Measurements from ENCODE around the gene GNRH2. TPM values are rescaled to one million over a fixed set of nuclear protein-coding genes. Genes with fewer than 3 reads are reported as not detected.

The GNRH2 gene
- total RNA-seq, 1 donor from 2014 or later = 1.4 TPM

DNA sequence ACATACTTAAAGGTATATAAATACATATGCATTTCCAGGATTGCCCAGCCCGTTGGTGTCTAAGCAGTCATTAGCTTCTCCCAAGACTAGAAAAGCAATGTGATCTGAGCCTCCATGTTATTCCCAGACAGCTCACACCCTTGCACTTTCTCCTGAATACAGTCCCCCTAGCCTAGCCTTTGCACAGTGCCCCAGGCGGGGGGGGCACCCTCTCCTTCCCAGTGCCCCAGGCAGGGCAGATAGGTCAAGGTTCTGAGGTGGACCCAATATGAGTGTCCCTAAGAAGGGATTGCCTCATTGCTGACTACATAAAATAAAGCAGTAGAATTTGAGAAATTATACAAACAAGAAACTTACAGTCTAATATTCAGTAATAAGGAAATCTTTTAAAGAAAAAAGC is 15.4 kb upstream of the GNRH2 start:
- no peak overlapping the region for H3K4me3 ChIP-seq (ENCODE audit: insufficient read depth, low read depth, low read length)
- H3K4me2 ChIP-seq (ENCODE audit: low read length) = no peak overlapping the region
- H3K27ac ChIP-seq (ENCODE audit: low read depth, low read length) = no peak overlapping the region
- no peak overlapping the region for H3K27ac Mint-ChIP-seq (ENCODE audit: unreplicated experiment)
- no peak overlapping the region for H3K9ac ChIP-seq (ENCODE audit: low read length)
- DNase-seq (ENCODE audit: low read depth) (no peak), FAIRE-seq (no peak)
- no peaks in the 10 kb centered on the region for H3K9me3 ChIP-seq (ENCODE audit: insufficient read depth, low read depth, low read length)
- no peaks in the 10 kb centered on the region for H3K27me3 ChIP-seq (ENCODE audit: insufficient read depth, low read length)
- no peak for TF ChIP-seq EZH2 (IDR thresholded peaks at IDR 0.05; ENCODE audit: insufficient read depth, low read length)
- TF ChIP-seq, protein P1, sequence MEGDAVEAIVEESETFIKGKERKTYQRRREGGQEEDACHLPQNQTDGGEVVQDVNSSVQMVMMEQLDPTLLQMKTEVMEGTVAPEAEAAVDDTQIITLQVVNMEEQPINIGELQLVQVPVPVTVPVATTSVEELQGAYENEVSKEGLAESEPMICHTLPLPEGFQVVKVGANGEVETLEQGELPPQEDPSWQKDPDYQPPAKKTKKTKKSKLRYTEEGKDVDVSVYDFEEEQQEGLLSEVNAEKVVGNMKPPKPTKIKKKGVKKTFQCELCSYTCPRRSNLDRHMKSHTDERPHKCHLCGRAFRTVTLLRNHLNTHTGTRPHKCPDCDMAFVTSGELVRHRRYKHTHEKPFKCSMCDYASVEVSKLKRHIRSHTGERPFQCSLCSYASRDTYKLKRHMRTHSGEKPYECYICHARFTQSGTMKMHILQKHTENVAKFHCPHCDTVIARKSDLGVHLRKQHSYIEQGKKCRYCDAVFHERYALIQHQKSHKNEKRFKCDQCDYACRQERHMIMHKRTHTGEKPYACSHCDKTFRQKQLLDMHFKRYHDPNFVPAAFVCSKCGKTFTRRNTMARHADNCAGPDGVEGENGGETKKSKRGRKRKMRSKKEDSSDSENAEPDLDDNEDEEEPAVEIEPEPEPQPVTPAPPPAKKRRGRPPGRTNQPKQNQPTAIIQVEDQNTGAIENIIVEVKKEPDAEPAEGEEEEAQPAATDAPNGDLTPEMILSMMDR (IDR thresholded peaks at IDR 0.05; ENCODE audit: insufficient read depth, low read depth, low read length) = no peak
- no peaks in the 10 kb centered on the region for H3K79me2 ChIP-seq (ENCODE audit: insufficient read depth, low read length)
- H3K9me3 Mint-ChIP-seq (ENCODE audit: unreplicated experiment) = no peaks in the 10 kb centered on the region
- peaks cover 37% of the 10 kb centered on the region for H3K36me3 ChIP-seq (ENCODE audit: insufficient read depth, low read length)
- H3K4me1 Mint-ChIP-seq (ENCODE audit: low read depth, unreplicated experiment) = peaks cover 1% of the 10 kb centered on the region
- no peak overlapping the region for H2AFZ ChIP-seq (ENCODE audit: low read depth, low read length)
- no peaks in the 10 kb centered on the region for H3K27me3 Mint-ChIP-seq (ENCODE audit: low read depth, unreplicated experiment)
- H3K36me3 Mint-ChIP-seq (ENCODE audit: low read depth, unreplicated experiment) = peaks cover 32% of the 10 kb centered on the region
- H3K4me3 Mint-ChIP-seq (ENCODE audit: unreplicated experiment) = no peak overlapping the region
- no peaks in the 10 kb centered on the region for H3K4me1 ChIP-seq (ENCODE audit: insufficient read depth, low read length)
- H4K20me1 ChIP-seq (ENCODE audit: insufficient read depth, low read length) = no peaks in the 10 kb centered on the region

GRCh38 chr20:3031524-3032147 is 11.8 kb upstream of the GNRH2 start:
- H3K27ac Mint-ChIP-seq (ENCODE audit: unreplicated experiment) = no peak overlapping the region
- peaks cover 32% of the 10 kb centered on the region for H3K36me3 Mint-ChIP-seq (ENCODE audit: low read depth, unreplicated experiment)
- no peak overlapping the region for H2AFZ ChIP-seq (ENCODE audit: low read depth, low read length)
- no peak for DNase-seq (ENCODE audit: low read depth)
- H3K9ac ChIP-seq (ENCODE audit: low read length) = no peak overlapping the region
- no peaks in the 10 kb centered on the region for H3K27me3 Mint-ChIP-seq (ENCODE audit: low read depth, unreplicated experiment)
- no peaks in the 10 kb centered on the region for H3K4me1 Mint-ChIP-seq (ENCODE audit: low read depth, unreplicated experiment)
- H3K9me3 Mint-ChIP-seq (ENCODE audit: unreplicated experiment) = no peaks in the 10 kb centered on the region
- TF ChIP-seq, protein P1 (IDR thresholded peaks at IDR 0.05; ENCODE audit: insufficient read depth, low read depth, low read length) = no peak
- TF ChIP-seq EZH2 (IDR thresholded peaks at IDR 0.05; ENCODE audit: insufficient read depth, low read length) = no peak
- no peak overlapping the region for H3K4me3 Mint-ChIP-seq (ENCODE audit: unreplicated experiment)
- H3K4me3 ChIP-seq (ENCODE audit: insufficient read depth, low read depth, low read length) = no peak overlapping the region
- H3K9me3 ChIP-seq (ENCODE audit: insufficient read depth, low read depth, low read length) = no peaks in the 10 kb centered on the region
- no peak overlapping the region for H3K4me2 ChIP-seq (ENCODE audit: low read length)
- H3K36me3 ChIP-seq (ENCODE audit: insufficient read depth, low read length) = peaks cover 32% of the 10 kb centered on the region
- no peaks in the 10 kb centered on the region for H3K27me3 ChIP-seq (ENCODE audit: insufficient read depth, low read length)
- no peak for FAIRE-seq
- no peaks in the 10 kb centered on the region for H3K79me2 ChIP-seq (ENCODE audit: insufficient read depth, low read length)
- H3K27ac ChIP-seq (ENCODE audit: low read depth, low read length) = no peak overlapping the region
- no peaks in the 10 kb centered on the region for H3K4me1 ChIP-seq (ENCODE audit: insufficient read depth, low read length)
- H4K20me1 ChIP-seq (ENCODE audit: insufficient read depth, low read length) = no peaks in the 10 kb centered on the region

GRCh38 chr20:3032624-3033023 is 10.8 kb upstream of the GNRH2 start:
- H3K27ac ChIP-seq (ENCODE audit: low read depth, low read length) = no peak overlapping the region
- H3K36me3 Mint-ChIP-seq (ENCODE audit: low read depth, unreplicated experiment) = peaks cover 26% of the 10 kb centered on the region
- H4K20me1 ChIP-seq (ENCODE audit: insufficient read depth, low read length) = no peaks in the 10 kb centered on the region
- H3K27me3 ChIP-seq (ENCODE audit: insufficient read depth, low read length) = no peaks in the 10 kb centered on the region
- no peak overlapping the region for H3K9ac ChIP-seq (ENCODE audit: low read length)
- H2AFZ ChIP-seq (ENCODE audit: low read depth, low read length) = no peak overlapping the region
- H3K27ac Mint-ChIP-seq (ENCODE audit: unreplicated experiment) = no peak overlapping the region
- no peaks in the 10 kb centered on the region for H3K9me3 Mint-ChIP-seq (ENCODE audit: unreplicated experiment)
- peaks cover 28% of the 10 kb centered on the region for H3K36me3 ChIP-seq (ENCODE audit: insufficient read depth, low read length)
- no peaks in the 10 kb centered on the region for H3K9me3 ChIP-seq (ENCODE audit: insufficient read depth, low read depth, low read length)
- DNase-seq (ENCODE audit: low read depth) = no peak
- H3K4me2 ChIP-seq (ENCODE audit: low read length) = no peak overlapping the region
- no peak overlapping the region for H3K4me3 Mint-ChIP-seq (ENCODE audit: unreplicated experiment)
- H3K4me3 ChIP-seq (ENCODE audit: insufficient read depth, low read depth, low read length) = no peak overlapping the region
- no peaks in the 10 kb centered on the region for H3K4me1 Mint-ChIP-seq (ENCODE audit: low read depth, unreplicated experiment)
- H3K4me1 ChIP-seq (ENCODE audit: insufficient read depth, low read length) = no peaks in the 10 kb centered on the region
- H3K79me2 ChIP-seq (ENCODE audit: insufficient read depth, low read length) = no peaks in the 10 kb centered on the region
- FAIRE-seq = no peak
- TF ChIP-seq EZH2 (IDR thresholded peaks at IDR 0.05; ENCODE audit: insufficient read depth, low read length) = no peak
- TF ChIP-seq, protein P1 (IDR thresholded peaks at IDR 0.05; ENCODE audit: insufficient read depth, low read depth, low read length) = no peak
- H3K27me3 Mint-ChIP-seq (ENCODE audit: low read depth, unreplicated experiment) = no peaks in the 10 kb centered on the region
